SW480 (cell line): ENCODE measurements around the gene RNU5D-1.
"Not testable (repeated sequence)": the region's sequence is repeated elsewhere in the genome, so short reads cannot be mapped to it uniquely, and the experiment has no call there.

Experiments used
- DNase-seq: peaks from one replicate; pipeline ENCODE4 v3.0.0-alpha.2; 2016; ENCODE audit warnings: low spot score

RNU5D-1 gene

DNA sequence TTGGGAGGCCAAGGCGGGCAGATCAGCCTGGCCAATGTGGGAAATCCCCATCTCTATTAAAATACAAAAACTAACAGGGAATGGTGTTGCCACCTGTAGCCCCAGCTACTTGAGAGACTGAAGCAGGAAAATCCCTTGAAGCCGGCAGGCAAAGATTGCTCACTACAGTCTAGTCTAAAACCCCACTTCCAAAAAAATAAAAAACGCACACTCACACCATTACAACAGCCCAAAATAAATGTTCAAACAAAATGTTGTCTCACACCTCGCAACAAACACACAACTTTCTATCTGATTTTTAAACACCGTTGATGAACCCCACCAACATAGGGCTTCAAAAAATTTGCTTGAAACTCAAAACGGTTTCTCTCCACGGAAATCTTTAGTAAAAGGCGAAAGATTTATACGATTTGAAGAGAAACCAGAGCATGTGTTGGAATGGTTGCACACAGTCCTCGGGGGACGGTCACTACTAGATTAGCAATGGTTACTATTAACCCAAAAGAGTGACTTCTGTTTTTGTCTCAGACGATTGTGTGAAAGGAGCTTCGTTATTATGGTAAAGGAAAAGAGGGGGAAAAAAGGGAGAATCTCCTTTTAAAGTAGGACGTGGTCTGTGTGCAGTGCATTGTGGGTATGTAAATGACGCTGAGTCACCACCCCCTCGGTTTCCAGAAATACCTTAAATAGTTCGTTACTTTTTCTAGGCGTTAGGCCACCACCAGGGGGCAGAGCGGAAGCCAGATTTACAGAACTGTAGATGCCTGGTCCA, at the start of gene RNU5D-1:
RNU5D-1 (minus strand) TSS at position 430 of the 772 bp plus-strand sequence.
- DNase-seq: peak; percentile 95

DNA sequence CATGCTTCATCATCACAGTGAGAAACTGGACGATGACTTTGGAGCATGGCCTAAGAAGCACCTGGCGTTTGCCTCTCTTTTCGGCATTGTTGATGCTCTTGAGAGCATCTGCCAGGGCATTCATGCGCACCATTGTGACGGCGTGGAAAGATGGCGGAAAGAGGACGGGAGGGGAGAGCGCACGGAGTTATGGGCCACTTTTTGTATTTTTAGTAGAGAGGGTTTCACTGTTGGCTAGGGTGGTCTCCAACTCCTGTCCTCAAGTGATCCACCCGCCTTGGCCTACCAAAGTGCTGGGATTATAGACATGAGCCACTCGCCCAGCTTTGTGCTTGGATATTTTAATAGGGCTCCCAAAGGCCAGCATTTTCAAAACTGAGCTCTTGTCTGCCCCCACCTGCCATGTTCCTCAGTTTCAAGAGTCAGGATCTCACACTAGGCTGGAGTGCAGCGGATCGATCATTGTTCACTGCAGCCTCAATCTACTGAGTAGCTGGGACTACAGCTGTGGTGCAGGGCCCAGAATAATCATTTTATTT, 49.7 kb upstream of the RNU5D-1 start:
- no peak for DNase-seq

DNA sequence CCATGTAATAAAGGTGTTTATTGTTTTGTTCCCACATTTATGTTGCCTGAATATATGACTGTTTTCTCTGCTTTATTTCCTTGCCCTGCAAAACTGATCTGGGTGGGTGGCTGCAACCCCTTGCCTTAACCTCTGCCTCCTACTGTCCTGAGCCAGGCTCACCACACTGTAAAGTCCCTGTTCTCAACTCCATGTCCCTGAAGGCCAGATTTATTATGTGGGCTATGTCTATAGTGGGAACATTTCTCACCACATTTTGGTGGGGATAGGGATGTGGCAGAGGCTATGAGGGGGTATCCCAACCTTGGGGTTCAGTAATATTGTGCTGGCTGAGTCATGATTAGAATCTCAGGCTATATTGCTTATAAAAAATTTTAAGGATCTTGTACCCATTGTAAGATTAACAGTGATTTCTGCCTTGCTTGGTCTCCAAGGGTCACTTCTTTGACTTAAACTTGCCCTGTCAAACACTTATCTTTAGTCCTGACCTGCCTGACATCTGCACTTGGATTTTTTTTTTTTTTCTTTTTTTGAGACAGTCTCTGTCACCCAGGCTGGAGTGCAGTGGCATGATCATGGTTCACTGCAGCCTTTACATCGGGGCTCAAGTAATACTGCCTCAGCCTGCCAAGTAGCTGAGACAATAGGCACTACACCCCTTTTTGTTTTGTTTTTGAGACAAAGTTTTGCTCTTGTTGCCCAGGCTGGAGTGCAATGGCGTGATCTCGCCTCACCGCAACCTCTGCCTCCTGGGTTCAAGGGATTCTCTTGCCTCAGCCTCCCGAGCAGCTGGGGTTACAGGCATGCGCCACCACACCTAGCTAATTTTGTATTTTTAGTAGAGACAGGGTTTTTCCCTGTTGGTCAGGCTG, 48.0 kb upstream of the RNU5D-1 start:
- no peak for DNase-seq

DNA sequence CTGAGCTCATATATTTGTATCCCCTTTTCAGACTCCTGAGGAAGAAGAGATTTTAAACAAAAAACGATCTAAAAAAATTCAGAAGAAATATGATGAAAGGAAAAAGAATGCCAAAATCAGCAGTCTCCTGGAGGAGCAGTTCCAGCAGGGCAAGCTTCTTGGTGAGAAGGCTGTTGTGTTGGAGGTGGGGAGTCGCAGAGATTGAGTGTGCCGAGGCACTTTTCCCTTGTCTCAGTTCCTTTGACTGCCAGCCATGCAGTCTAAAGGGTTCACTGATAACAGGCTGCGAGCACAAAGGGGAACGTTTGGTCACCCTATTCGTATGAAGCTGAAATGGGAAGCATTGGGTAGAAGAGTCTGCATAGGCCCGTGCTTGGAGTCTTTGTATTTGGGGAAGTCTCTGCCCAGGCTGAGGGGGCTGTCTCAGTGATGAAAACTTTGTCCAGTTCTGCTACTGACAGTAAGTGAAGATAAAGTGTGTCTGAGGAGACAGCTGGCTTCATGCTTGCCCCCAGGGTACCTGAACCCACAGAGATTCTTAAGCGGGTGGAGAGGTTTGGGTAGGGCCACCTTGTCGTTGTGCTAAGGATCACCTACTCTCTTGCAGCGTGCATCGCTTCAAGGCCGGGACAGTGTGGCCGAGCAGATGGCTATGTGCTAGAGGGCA, 47.1 kb upstream of the RNU5D-1 start:
- no peak for DNase-seq

DNA sequence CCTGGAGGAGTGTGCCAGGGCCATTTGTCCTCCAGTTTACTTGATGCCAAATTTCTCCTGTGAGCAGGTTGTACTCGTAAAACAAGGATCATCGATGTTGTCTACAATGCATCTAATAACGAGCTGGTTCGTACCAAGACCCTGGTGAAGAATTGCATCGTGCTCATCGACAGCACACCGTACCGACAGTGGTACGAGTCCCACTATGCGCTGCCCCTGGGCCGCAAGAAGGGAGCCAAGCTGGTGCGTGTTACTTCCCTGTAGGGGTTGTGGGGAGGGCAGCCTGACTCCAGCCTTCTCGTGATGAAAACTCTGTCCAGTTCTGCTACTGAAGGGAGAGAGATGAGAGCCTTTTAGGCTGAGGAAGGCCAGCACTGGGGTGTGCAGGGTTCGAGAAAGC, 46.6 kb upstream of the RNU5D-1 start:
- no peak for DNase-seq

DNA sequence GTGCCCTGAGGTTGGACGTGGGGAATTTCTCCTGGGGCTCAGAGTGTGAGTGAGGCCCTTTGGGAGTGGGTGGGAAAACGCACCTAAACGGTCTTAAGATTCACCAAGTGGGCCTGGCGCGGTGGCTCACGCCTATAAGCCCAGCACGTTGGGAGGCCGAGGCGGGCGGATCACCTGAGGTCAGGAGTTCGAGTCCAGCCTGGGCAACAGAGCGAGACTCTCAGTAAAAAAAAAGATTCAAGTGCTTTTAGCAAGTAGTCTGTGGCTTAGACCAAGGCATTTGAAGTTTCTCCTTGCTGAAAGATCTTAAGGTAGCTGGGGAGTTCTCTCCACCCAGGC, 45.7 kb upstream of the RNU5D-1 start:
- no peak for DNase-seq

DNA sequence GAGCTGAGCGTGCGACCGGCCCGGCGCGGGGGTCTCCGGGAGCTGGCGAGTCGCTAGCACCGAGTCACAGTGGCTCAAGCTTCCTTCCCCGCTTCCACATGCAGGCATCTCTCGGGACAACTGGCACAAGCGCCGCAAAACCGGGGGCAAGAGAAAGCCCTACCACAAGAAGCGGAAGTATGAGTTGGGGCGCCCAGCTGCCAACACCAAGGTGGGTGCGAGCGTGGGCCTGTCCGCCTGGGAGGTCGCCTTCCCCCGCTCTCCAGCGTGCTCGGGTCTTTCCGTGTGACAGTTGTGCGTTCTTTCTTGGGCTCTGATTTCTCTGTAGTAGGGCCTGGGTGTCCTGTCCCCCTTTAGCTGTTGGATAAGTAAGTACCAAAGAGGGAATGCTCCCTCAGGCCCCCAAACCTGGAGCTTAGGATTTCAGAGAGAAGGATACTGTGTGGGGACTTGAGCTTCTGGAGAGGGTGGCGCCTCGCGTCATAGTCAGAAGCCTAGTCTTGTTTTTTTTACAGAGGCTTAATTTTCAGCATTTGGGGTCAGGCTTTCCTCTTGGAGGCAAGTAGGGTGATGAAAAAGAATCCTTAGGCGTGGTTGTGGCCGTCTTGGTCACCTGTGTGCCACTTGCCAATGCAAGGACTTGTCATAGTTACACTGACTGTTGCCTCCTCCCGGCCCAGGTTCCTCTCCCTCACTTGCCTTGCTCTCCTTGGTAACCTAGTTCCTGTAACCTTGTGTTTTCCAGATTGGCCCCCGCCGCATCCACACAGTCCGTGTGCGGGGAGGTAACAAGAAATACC, 45.2 kb upstream of the RNU5D-1 start:
- DNase-seq: no peak

DNA sequence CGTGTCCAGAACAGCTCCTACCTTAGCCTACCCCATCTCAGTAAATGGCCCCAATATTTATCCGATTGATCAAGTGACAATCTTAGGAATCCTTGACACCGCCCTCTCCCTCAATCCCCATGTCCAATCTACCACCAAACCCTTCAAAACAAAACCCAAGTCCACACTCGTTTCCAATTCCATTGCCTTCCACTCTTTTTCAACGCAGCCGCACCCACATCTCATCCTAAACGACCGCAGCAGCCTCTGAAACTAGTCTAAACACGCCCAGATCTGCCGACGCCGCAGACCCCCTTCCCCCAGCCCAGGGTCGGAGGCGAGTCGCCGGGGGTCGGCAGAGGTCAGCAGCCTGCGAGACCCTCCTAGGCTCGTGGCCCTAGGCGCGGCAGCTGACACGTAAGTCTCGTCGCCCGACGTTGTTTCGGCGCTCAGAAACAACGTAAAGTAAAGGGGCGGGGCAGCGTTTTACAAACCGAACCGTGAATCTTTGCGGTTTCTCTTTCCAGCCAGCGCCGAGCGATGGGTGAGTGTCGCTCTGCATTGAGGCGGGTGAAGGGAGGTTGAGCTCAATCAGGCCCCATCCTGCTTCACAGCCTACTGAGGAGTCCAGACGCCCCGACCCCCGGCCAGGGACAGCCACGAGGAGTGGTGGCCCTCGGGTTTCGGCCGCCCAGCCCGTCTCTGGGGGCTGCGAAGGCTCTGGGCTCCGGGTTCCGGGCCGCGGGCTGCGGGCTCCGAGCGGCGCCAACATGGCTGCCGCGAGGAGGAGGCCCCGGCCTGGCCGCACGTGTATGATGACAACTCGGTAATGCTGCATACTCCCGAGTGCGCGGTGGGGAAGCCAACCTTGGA, 44.3 kb upstream of the RNU5D-1 start, which contains the start of gene RPS8:
RPS8 (plus strand) TSS at position 463 of the 852 bp plus-strand sequence; CDS start at position 520, 57 bp downstream.
- DNase-seq: peak; percentile 90

DNA sequence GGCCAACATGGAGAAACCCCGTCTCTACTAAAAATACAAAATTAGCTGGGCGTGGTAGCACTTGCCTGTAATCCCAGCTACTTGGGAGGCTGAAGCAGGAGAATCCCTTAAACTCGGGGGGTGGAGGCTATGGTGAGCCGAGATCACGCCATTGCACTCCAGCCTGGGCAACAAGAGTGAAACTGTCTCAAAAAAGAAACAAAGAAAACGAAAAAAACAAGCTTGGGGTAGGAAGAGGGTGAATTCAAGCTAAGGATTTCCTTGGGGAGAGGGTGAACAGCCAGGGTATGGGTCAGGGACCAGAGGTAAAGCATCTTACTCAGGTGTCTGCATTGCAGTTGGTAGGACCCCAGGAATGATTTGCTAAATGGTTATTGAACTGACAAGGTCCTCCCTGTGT, 35.5 kb upstream of the RNU5D-1 start:
- DNase-seq: not testable (repeated sequence)

DNA sequence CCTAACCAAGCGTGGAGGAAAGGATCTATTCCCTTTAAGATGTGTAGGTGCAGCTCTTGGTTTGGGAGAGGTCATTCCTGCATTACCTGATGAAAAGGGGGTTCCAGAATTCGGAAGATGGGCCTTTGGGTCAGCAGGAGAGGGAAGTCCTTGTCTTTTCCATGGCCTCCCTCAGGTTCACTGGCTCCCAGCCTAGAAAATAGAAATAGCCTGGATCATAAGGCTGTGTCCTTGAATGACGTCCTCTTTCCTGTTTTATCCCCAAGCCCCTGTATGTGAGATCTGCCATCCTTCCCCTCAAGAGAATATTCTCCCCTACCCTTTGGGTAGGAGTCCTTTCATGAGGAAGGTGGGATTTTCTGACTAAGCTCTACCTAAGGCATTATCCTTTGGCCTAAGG, 29.9 kb upstream of the RNU5D-1 start:
- DNase-seq: no peak

DNA sequence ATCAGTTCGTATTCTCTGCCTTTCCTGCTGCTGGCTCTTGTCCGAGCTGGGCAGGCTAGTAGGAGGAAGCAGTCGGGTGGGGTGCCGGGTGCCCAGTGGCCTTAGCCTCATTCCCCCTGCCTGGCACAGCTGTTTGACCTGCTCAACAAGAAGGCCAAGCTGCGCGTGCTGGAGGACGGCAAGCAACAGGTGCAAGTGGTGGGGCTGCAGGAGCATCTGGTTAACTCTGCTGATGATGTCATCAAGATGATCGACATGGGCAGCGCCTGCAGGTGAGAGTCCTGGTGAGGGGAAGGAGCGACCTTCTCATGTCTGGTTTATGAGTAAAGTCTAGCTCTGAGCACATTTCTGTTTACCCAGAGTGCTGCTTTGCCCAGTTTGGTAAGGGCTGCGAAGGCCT, 28.1 kb upstream of the RNU5D-1 start:
- DNase-seq: no peak

DNA sequence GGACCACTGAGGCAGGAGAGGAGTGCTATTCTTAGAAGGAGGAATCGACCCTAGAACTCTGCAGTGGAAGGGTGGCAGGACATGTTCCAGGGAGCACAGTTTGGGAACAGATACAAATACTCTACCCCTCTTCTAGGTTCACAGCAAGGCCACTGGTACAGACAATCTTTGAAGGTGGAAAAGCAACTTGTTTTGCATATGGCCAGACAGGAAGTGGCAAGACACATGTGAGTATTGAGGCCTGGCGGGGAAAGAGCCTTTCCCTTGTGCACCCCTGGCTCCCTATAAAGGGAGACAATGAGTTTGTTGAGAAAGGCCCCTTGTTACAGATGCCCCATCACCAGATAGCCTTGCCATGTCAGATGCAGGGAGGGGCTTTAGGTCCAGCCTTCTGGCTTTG, 26.4 kb upstream of the RNU5D-1 start:
- no peak for DNase-seq

DNA sequence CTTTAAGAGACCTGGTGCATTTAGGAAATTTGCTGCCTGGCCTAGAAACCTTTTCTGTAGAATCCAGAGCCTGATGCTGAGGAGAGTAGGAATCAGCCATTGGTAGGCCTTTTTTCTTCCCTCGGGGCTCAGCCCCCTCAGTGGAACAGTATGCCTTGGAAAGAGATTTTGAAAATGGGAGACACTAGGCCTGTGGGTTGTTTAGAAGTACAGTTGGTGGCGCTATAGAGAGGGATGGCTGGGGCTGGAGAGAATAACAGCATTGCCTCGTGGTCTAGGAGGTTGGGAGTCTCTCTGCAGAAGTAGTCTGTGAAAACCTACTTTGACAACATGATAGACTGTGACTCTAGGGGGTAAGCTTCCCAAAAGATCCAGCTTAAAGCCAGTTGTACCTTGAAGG, 16.9 kb upstream of the RNU5D-1 start:
- no peak for DNase-seq

DNA sequence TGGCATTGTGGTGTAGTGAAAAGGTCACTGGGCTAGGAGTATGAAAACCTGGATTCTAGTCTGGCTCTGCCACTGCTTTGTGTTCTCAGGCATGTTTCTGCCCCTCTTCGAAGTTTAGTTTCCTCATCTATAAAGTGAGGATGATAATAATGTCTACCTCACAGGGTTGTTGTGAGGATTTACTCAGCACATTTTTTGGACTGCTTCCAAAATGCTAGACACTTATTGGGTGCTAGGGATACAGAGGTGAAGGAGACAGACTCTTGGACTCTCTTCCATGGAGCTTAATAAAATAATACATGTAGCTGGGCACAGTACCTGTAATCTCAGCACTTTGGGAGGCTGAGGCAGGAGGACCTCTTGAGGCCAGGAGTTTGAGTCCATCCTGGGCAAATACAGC, 12.2 kb upstream of the RNU5D-1 start:
- DNase-seq: no peak

DNA sequence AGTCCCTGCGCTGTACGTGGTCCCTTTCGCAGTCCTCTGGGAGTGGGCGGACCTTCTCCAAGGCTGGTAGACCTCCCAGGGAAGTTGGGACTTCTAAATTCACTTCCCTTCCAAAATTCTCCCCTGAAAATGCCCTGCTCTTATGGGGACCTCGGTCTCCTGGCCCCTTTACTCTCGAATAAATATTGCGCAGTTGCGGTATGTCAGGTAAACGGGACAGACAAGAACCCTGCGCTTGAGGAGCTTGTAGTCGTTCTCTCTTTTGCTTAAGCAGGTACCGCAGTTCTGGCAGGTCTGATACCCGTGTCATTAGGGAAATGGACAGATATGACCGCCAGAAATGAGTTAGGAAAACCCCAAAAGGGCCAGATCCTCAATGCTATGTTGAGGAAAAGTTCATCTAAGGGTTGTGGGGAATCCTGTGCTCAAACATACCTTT, 9.2 kb upstream of the RNU5D-1 start:
- DNase-seq: no peak

DNA sequence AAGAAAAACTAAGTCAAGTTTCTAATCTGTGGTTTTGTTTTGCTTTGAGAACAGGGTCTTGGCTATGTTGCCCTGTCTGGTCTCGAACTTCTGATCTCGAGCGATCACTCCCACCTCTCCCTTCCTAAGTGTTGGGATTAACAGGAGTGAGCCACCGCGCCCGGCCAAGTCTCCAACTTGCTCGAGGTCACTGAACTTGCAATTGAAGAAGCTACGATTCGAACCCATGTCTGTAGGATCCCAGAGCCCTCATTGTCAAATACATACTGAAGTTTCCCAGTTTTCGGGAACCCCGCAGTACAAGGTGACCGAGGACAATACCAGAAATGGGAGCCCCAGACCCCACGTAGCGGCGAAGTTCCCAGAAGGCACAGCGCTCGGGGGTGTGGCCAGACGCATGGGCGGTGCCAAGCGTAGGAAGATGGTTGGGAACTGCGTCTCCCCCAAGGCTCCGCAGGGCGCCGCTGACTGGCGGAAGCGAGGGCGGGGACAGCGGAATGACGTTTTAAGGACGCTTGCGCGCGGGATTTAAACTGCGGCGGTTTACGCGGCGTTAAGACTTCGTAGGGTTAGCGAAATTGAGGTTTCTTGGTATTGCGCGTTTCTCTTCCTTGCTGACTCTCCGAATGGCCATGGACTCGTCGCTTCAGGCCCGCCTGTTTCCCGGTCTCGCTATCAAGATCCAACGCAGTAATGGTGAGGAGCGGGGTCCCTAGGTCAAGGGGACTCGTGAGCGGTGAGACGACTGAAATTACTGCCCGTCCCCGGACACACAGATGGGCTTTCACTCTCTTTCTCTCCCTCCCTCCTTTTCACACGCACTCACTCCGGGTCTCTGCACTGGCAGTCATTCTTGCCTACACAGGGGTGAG, 8.6 kb upstream of the RNU5D-1 start, which contains the start of gene KIF2C:
KIF2C (plus strand) TSS at position 531 of the 872 bp plus-strand sequence; CDS start at position 627, 96 bp downstream.
- peak; percentile 96 for DNase-seq

DNA sequence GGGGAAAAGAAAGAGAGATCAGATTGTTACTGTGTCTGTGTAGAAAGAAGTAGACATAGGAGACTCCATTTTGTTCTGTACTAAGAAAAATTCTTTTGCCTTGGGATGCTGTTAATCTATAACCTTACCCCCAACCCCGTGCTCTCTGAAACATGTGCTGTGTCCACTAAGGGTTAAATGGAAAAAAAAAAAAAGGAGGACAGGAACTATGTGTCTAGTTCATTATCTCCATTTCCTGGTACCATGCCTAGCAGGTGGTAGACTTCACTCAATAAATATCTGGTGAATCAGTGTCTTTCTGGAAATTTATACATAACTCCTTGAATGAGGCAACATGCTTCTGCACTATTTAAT, 8.0 kb upstream of the RNU5D-1 start:
- not testable (repeated sequence) for DNase-seq

DNA sequence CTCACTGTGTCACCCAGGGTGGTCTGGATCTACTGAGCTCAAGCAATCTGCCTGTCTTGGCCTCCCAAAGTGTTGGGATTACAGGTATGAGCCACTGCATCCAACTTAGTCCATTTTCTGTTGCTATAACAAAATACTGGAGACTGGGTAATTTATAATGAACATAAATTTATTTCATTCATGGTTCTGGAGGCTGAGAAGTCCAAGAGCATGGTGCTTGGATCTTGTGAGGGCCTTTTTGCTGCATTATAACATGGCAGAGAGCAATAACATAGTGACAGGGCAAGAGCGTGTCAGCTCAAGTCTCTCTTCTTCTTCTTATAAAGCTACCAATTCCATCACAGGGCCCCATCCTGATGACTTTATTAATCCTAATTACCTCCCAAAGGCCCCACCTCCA, 5.0 kb upstream of the RNU5D-1 start:
- no peak for DNase-seq

DNA sequence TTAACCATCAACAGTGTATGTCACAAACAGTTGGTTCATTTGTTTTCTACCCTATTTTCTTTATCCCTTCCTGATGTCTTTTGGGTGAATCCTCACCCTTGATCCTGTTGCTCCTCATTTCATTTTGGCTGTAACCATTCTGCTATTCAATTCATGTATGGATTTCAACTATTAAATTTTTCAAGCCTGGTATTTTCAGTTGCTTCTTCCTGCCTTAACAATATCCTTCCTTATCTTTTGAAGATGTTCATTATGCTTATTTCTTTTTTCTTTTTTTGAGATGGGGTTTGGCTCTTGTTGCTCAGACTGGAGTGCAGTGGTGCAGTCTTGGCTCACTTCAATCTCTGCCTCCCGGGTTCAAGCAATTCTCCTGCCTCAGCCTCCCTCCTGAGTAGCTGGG, 2.8 kb upstream of the RNU5D-1 start:
- DNase-seq: no peak

DNA sequence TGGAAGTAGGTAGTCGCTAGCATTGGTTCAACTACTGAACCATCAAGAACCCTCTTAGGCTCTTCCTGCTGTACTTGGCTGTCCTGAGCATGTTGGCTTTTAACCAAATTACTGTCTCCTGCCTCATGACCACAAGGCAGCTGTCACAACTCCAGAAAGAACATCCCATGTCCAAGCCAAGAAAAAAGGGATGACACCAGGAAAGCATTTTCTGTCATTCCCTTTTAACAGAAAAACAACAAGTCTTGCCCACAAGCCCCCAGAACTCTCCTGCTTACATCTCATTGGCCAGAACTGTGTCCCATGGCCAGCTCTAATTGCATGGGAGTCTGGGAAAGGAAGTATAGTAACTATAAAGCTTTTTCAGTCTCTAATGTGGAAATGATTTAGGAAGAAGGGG, 2.4 kb upstream of the RNU5D-1 start:
- no peak for DNase-seq
